Myocyte (in vitro differentiated cells): ENCODE data around the gene LRFN3. TPM values are rescaled to one million over a fixed set of nuclear protein-coding genes. Genes with fewer than 3 reads are reported as not detected.
"Not testable (repeated sequence)": the region's sequence is repeated elsewhere in the genome, so short reads cannot be mapped to it uniquely, and the experiment has no call there.

Experiments used
- DNase-seq: peaks from one replicate; pipeline ENCODE4 v3.0.0-alpha.2; 2012; ENCODE audit warnings: low read depth
- polyA plus RNA-seq: library from polyadenylated mRNA; unstranded; fragments of >200 nt; gene quantifications from one replicate; pipeline ENCODE4 v1.2.1, GENCODE V29; 2012; ENCODE audit warnings: missing spikeins
- total RNA-seq: library from RNA; depleted of rRNA; stranded (reverse); fragments of >200 nt; gene quantifications from 2 replicates; pipeline ENCODE4 v1.2.3, GENCODE V29; 2014

Gene LRFN3
- 5.3 and 8.3 TPM in 2 replicates for total RNA-seq
- polyA plus RNA-seq, result 9.6 TPM

GRCh38 chr19:35935911-35936737 lies at the start of gene LRFN3:
TSS of gene LRFN3 (plus strand) at chr19:35936374. CDS start at chr19:35939426, 3,052 bp downstream.
- peak; percentile 73 for DNase-seq

GRCh38 chr19:35887197-35887596 lies 49.0 kb upstream of the LRFN3 start:
- no peak for DNase-seq

- DNase-seq, result no peak
Observed at GRCh38 chr19:35888398-35888797, 47.8 kb upstream of the LRFN3 start.

GRCh38 chr19:35889370-35890112 lies 46.6 kb upstream of the LRFN3 start:
- no peak for DNase-seq

- DNase-seq, result no peak
Observed at GRCh38 chr19:35890113-35890650, 46.0 kb upstream of the LRFN3 start.

- not testable (repeated sequence) for DNase-seq
Observed at GRCh38 chr19:35891819-35892218, 44.4 kb upstream of the LRFN3 start.

- DNase-seq, result no peak
Observed at GRCh38 chr19:35894342-35894741, 41.8 kb upstream of the LRFN3 start.

- DNase-seq, result no peak
Observed at GRCh38 chr19:35895911-35896642, 40.1 kb upstream of the LRFN3 start.

- DNase-seq, result no peak
Observed at GRCh38 chr19:35896643-35897040, 39.5 kb upstream of the LRFN3 start.

GRCh38 chr19:35897706-35898451 lies 38.3 kb upstream of the LRFN3 start:
- DNase-seq, result no peak

GRCh38 chr19:35898499-35898809 lies 37.7 kb upstream of the LRFN3 start:
- DNase-seq, result no peak

GRCh38 chr19:35899547-35900214 lies 36.5 kb upstream of the LRFN3 start:
- peak; percentile 83 for DNase-seq

- peak; percentile 39 for DNase-seq
Observed at GRCh38 chr19:35901055-35901644, 35.0 kb upstream of the LRFN3 start.

GRCh38 chr19:35901854-35902661 lies 34.1 kb upstream of the LRFN3 start, which contains the start of gene HCST:
TSS of gene HCST (plus strand) at chr19:35902529. CDS start at chr19:35902594, 65 bp downstream.
- no peak for DNase-seq

- no peak for DNase-seq
Observed at GRCh38 chr19:35902870-35903475, 33.2 kb upstream of the LRFN3 start.

- no peak for DNase-seq
Observed at GRCh38 chr19:35903550-35904179, 32.5 kb upstream of the LRFN3 start.

- DNase-seq, result no peak
Observed at GRCh38 chr19:35904311-35905068, 31.7 kb upstream of the LRFN3 start.
